Measurements from ENCODE around the gene TTLL12. TPM values are rescaled to one million over a fixed set of nuclear protein-coding genes. Genes with fewer than 3 reads are reported as not detected.

Gene TTLL12
- total and polyA plus RNA-seq, 5 donors from 2014 or later = 14.1 to 23.7 (median 21.6) TPM

DNA sequence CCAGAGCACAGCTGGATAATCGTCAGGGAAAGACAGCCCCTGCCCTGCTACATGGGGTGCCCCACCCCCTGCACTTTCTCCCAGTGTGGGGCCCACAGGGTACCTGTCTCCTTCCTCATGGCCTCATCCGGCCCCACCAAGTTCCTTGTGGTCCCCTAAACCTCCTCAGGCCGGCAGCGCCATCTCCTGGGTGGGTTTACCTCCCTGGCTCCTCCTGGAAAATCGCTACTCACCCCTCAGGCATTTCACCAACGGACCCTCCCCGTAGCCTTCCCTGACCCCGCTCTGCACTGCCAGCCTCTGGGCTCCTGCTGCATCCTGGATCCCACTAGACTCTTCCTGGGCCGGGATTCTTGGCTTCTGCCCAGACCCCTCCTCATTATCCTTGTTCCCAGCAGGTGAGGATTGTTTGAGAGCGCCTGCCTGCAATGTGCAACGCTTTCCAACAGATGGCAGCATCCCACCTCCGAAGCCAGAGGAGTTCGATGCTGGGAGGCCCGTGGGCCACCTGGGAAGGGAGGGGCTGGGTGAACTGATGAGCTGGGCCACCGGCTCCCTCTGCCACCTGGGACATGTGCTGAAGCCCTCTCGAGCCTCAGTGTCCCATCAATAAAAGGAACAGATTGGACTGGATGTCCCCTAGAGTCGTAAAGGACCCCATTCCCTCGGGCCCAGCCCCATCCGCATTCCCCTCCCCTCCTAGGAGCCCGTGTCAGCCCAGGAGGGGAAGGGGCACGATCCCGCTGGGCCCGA, 44.2 kb upstream of the TTLL12 start:
- H3K36me3 ChIP-seq (ENCODE audit: control insufficient read depth, insufficient read depth, low read length) = no peaks in the 10 kb centered on the region
- H3K27me3 Mint-ChIP-seq = peaks cover 12% of the 10 kb centered on the region
- no peaks in the 10 kb centered on the region for H3K9me3 ChIP-seq (ENCODE audit: control insufficient read depth in 2 of 2, low read length in 2 of 2)
- H3K36me3 Mint-ChIP-seq = no peaks in the 10 kb centered on the region
- no peak overlapping the region for H3K4me3 Mint-ChIP-seq
- H3K27me3 ChIP-seq (ENCODE audit: control insufficient read depth, insufficient read depth, low read length) = no peaks in the 10 kb centered on the region
- H3K4me1 ChIP-seq (ENCODE audit: control insufficient read depth, insufficient read depth, low read length, poor library complexity, severe bottlenecking) = peaks cover 5% of the 10 kb centered on the region
- H3K9me3 Mint-ChIP-seq = no peaks in the 10 kb centered on the region
- peak; percentile 25 to 62 for ATAC-seq (ENCODE audit: low read depth in 2 of 2)
- H3K4me3 ChIP-seq (ENCODE audit: low read depth, low read length) = no peak overlapping the region
- H3K4me1 Mint-ChIP-seq = peaks cover 0 to 5% (median 2%) of the 10 kb centered on the region in 4 donors
- DNase-seq = peak; percentile 38 to 64 (median 53)
- no peak overlapping the region for H3K27ac Mint-ChIP-seq
- H3K27ac ChIP-seq (ENCODE audit: insufficient read depth, low read length, poor library complexity, severe bottlenecking) = no peak overlapping the region

DNA sequence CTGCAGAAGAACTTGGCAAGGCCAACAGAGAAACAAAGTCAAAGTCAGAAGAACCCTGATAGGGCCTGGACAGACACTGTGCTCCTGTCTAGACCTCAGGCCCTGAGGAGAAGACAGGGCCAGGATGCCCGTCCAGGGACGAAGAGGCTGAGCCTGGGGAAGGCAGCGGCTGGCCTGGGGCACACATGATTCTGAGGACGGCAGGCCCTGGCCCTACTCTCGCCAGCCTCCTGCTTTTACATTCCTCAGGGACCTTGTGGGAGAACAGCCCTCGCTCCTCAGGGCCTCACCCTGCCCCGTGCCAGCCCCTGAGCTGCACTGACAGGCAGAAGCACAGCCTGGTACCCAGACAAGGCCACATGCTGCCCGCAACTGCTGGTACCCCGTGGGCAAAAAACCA, 43.6 kb upstream of the TTLL12 start:
- Mint-ChIP-seq H3K27me3 (peaks cover 18% of the 10 kb centered on the region), H3K4me1 (peaks cover 0 to 7% (median 4%) of the 10 kb centered on the region in 4 donors), H3K4me3 (no peak overlapping the region), H3K27ac (no peak overlapping the region), H3K9me3 (no peaks in the 10 kb centered on the region), H3K36me3 (no peaks in the 10 kb centered on the region)
- H3K4me1 ChIP-seq (ENCODE audit: control insufficient read depth, insufficient read depth, low read length, poor library complexity, severe bottlenecking) = peaks cover 5% of the 10 kb centered on the region
- no peaks in the 10 kb centered on the region for H3K36me3 ChIP-seq (ENCODE audit: control insufficient read depth, insufficient read depth, low read length)
- no peak overlapping the region for H3K4me3 ChIP-seq (ENCODE audit: low read depth, low read length)
- DNase-seq (no peak), ATAC-seq (ENCODE audit: low read depth in 2 of 2) (no peak)
- no peak overlapping the region for H3K27ac ChIP-seq (ENCODE audit: insufficient read depth, low read length, poor library complexity, severe bottlenecking)
- no peaks in the 10 kb centered on the region for H3K9me3 ChIP-seq (ENCODE audit: control insufficient read depth in 2 of 2, low read length in 2 of 2)
- no peaks in the 10 kb centered on the region for H3K27me3 ChIP-seq (ENCODE audit: control insufficient read depth, insufficient read depth, low read length)

DNA sequence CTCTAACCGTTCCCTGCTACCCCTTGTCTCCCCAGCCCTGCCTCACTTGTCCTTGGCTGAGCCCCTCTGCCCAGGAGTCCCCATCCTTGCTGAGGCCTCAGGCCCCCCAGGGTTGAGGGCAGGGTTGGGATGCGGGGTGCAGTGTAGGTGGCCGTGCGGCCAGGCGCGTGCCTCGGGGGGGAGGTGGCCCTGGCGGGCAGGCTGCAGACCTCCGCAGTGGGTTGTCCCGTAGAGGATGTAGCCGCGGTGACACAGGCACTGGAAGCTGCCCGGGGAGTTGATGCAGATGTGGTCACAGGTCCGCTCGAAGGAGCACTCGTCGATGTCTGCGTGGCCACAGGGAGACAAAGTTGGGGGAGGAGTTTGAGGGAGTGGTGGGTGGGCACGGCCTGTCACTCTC, 41.9 kb upstream of the TTLL12 start:
- ATAC-seq (ENCODE audit: low read depth in 2 of 2) (no peak), DNase-seq (no peak)
- peaks cover 5% of the 10 kb centered on the region for H3K4me1 ChIP-seq (ENCODE audit: control insufficient read depth, insufficient read depth, low read length, poor library complexity, severe bottlenecking)
- no peak overlapping the region for H3K27ac ChIP-seq (ENCODE audit: insufficient read depth, low read length, poor library complexity, severe bottlenecking)
- H3K27me3 Mint-ChIP-seq = peaks cover 17% of the 10 kb centered on the region
- H3K27ac Mint-ChIP-seq = no peak overlapping the region
- H3K27me3 ChIP-seq (ENCODE audit: control insufficient read depth, insufficient read depth, low read length) = no peaks in the 10 kb centered on the region
- H3K4me3 ChIP-seq (ENCODE audit: low read depth, low read length) = no peak overlapping the region
- no peak overlapping the region for H3K4me3 Mint-ChIP-seq
- H3K36me3 ChIP-seq (ENCODE audit: control insufficient read depth, insufficient read depth, low read length) = no peaks in the 10 kb centered on the region
- no peaks in the 10 kb centered on the region for H3K36me3 Mint-ChIP-seq
- H3K9me3 Mint-ChIP-seq = no peaks in the 10 kb centered on the region
- H3K4me1 Mint-ChIP-seq = peaks cover 0 to 7% (median 4%) of the 10 kb centered on the region in 4 donors
- H3K9me3 ChIP-seq (ENCODE audit: control insufficient read depth in 2 of 2, low read length in 2 of 2) = no peaks in the 10 kb centered on the region

DNA sequence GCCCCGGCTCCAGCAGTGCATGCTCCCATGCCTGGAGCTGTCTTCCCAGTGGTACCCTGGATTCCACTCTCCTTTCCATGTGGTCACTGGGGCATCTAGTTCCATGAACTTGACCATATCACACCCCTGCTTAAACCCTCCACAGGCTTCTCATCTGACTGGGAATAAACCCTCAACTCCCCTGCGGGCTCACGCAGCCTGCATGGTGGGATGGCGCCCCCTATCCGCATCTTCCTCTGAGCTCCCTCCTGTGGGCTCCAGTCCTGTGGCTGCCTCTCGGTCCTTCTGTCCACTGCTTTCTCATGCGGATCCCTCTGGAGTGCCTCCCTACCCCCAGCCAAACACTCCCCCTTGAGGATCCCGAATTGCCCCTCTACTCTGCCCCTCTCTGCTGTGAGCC, 41.4 kb upstream of the TTLL12 start:
- Histone ChIP-seq H3K27ac (ENCODE audit: insufficient read depth, low read length, poor library complexity, severe bottlenecking) (no peak overlapping the region), H3K9me3 (ENCODE audit: control insufficient read depth in 2 of 2, low read length in 2 of 2) (no peaks in the 10 kb centered on the region), H3K27me3 (ENCODE audit: control insufficient read depth, insufficient read depth, low read length) (no peaks in the 10 kb centered on the region), H3K4me1 (ENCODE audit: control insufficient read depth, insufficient read depth, low read length, poor library complexity, severe bottlenecking) (peaks cover 5% of the 10 kb centered on the region), H3K4me3 (ENCODE audit: low read depth, low read length) (no peak overlapping the region), H3K36me3 (ENCODE audit: control insufficient read depth, insufficient read depth, low read length) (no peaks in the 10 kb centered on the region)
- DNase-seq (peak in 1 of 3 donors; percentile 20), ATAC-seq (ENCODE audit: low read depth in 2 of 2) (no peak)
- Mint-ChIP-seq H3K27ac (no peak overlapping the region), H3K4me3 (no peak overlapping the region), H3K4me1 (peaks cover 0 to 7% (median 4%) of the 10 kb centered on the region in 4 donors), H3K9me3 (no peaks in the 10 kb centered on the region), H3K27me3 (peaks cover 12% of the 10 kb centered on the region), H3K36me3 (no peaks in the 10 kb centered on the region)

DNA sequence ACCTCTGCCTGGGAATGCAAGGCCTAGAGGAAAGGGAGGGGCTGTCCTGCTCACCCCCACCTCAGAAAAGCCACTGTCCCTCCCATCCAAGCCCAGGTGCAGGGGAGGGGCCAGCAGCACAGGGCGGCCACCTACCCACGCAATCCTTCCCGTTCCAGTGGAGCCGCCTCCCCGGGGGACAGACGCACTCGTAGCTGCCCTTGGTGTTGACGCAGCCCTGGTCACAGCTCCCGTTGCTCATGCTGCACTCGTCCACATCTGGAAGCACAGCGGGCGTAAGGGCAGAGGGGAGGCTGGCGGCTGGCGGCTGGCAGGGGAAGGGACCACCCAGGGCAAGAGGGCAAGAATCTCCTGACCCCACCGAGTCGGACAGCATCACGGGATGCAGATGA, 40.3 kb upstream of the TTLL12 start:
- ATAC-seq (ENCODE audit: low read depth in 2 of 2) (no peak), DNase-seq (no peak)
- no peaks in the 10 kb centered on the region for H3K27me3 ChIP-seq (ENCODE audit: control insufficient read depth, insufficient read depth, low read length)
- Mint-ChIP-seq H3K9me3 (no peaks in the 10 kb centered on the region), H3K4me3 (no peak overlapping the region), H3K27ac (no peak overlapping the region), H3K4me1 (peaks cover 0 to 7% (median 4%) of the 10 kb centered on the region in 4 donors), H3K27me3 (peaks cover 12% of the 10 kb centered on the region), H3K36me3 (no peaks in the 10 kb centered on the region)
- no peak overlapping the region for H3K27ac ChIP-seq (ENCODE audit: insufficient read depth, low read length, poor library complexity, severe bottlenecking)
- H3K4me3 ChIP-seq (ENCODE audit: low read depth, low read length) = no peak overlapping the region
- H3K9me3 ChIP-seq (ENCODE audit: control insufficient read depth in 2 of 2, low read length in 2 of 2) = no peaks in the 10 kb centered on the region
- H3K4me1 ChIP-seq (ENCODE audit: control insufficient read depth, insufficient read depth, low read length, poor library complexity, severe bottlenecking) = peaks cover 5% of the 10 kb centered on the region
- no peaks in the 10 kb centered on the region for H3K36me3 ChIP-seq (ENCODE audit: control insufficient read depth, insufficient read depth, low read length)

DNA sequence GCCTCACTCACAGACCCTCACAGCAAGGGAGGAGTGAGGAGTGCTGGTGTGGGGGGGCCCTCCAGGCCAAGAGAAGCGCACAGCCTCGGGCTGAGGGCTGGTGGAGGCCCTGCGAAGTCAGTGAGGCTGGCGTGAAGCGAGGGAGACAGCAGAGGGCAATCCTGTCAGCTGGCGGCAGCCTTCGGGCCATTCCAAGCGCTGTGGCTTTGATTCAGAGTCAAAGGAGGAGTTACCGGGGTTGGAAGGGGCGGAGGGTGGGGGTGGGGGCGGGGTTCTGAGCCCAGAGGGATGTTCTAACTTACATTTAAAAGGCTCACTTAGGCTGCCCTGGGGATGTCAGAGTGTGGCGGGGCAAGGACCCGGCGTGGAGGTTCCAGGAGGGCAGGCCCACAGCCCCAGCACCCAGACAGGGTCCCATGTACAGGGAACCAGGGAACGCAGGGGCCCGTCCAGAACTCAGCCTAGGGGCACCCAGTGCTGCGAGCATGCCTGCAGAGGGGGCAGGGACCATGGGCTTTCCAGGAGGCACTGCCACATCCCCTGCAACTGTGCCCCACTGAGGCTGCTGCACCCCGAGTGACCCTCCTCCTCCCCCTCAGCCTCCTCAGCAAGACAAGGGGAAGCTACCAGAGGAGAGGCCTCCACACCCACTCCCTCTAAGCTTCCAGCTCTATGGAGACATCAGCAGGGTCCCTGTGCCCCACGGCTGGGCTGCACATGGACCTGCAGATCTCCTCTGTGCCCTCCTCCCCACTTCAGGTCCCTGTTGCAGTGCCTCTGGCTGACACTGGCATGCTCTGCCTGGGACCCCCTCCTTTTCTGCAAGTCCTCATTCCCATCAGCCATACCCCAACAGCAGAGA, 39.7 kb upstream of the TTLL12 start:
- DNase-seq (no peak), ATAC-seq (ENCODE audit: low read depth in 2 of 2) (no peak)
- peaks cover 0 to 7% (median 4%) of the 10 kb centered on the region in 4 donors for H3K4me1 Mint-ChIP-seq
- no peak overlapping the region for H3K27ac ChIP-seq (ENCODE audit: insufficient read depth, low read length, poor library complexity, severe bottlenecking)
- H3K27ac Mint-ChIP-seq = peak overlapping the region in 1 of 3 donors; percentile 2
- H3K36me3 ChIP-seq (ENCODE audit: control insufficient read depth, insufficient read depth, low read length) = no peaks in the 10 kb centered on the region
- no peak overlapping the region for H3K4me3 Mint-ChIP-seq
- no peak overlapping the region for H3K4me3 ChIP-seq (ENCODE audit: low read depth, low read length)
- no peaks in the 10 kb centered on the region for H3K9me3 ChIP-seq (ENCODE audit: control insufficient read depth in 2 of 2, low read length in 2 of 2)
- no peaks in the 10 kb centered on the region for H3K9me3 Mint-ChIP-seq
- H3K27me3 Mint-ChIP-seq = peaks cover 12% of the 10 kb centered on the region
- no peaks in the 10 kb centered on the region for H3K27me3 ChIP-seq (ENCODE audit: control insufficient read depth, insufficient read depth, low read length)
- H3K4me1 ChIP-seq (ENCODE audit: control insufficient read depth, insufficient read depth, low read length, poor library complexity, severe bottlenecking) = peaks cover 5% of the 10 kb centered on the region
- no peaks in the 10 kb centered on the region for H3K36me3 Mint-ChIP-seq

DNA sequence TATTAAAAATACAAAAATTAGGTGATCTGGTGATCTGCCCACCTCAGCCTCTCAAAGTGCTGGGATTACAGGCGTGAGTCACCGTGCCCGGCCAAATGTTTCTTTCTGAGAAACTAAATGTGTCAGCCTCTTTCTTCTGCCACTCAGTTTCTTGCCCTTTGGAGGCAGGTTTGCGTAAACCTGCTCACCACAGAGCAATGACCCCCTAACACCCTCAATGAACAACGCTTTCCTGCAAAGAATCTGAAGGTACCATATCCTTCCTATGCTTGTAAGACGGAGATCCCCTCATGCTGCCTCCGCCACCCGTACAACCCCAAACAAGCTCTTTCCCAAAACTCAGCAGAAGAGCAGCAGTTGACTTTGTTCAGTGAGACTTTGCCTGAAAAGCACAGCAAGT, 38.7 kb upstream of the TTLL12 start:
- Histone ChIP-seq H3K27ac (ENCODE audit: insufficient read depth, low read length, poor library complexity, severe bottlenecking) (no peak overlapping the region), H3K9me3 (ENCODE audit: control insufficient read depth in 2 of 2, low read length in 2 of 2) (no peaks in the 10 kb centered on the region), H3K36me3 (ENCODE audit: control insufficient read depth, insufficient read depth, low read length) (no peaks in the 10 kb centered on the region), H3K27me3 (ENCODE audit: control insufficient read depth, insufficient read depth, low read length) (no peaks in the 10 kb centered on the region), H3K4me1 (ENCODE audit: control insufficient read depth, insufficient read depth, low read length, poor library complexity, severe bottlenecking) (no peaks in the 10 kb centered on the region), H3K4me3 (ENCODE audit: low read depth, low read length) (no peak overlapping the region)
- Mint-ChIP-seq H3K9me3 (no peaks in the 10 kb centered on the region), H3K36me3 (no peaks in the 10 kb centered on the region), H3K27me3 (peaks cover 12% of the 10 kb centered on the region), H3K27ac (peak overlapping the region in 1 of 3 donors; percentile 2), H3K4me3 (no peak overlapping the region), H3K4me1 (peaks cover 0 to 5% (median under 1%) of the 10 kb centered on the region in 4 donors)
- DNase-seq = no peak
- ATAC-seq (ENCODE audit: low read depth in 2 of 2) = no peak
